Calu3 (cell line): ENCODE results near the gene RMND1. TPM values are rescaled to one million over a fixed set of nuclear protein-coding genes. Genes with fewer than 3 reads are reported as not detected.

Source experiments
- BruUV-seq: library from RNA; stranded (reverse); fragments of 400-500 nt; replicated peaks from 2 replicates; lab custom pipeline; 2021; lab: Mats Ljungman, UMichigan
- CTCF ChIA-PET: fragments of 300-600 bp; sonication (Branson Sonifier 250); formaldehyde crosslinking; loops from one replicate; lab custom pipeline; 2022; ENCODE audit warnings: antibody characterized with exemption; lab: Charles Lee
- DNase-seq: peaks from one replicate; pipeline ENCODE4 v3.0.0; 2022
- H3K27ac Mint-ChIP-seq: one replicate; pipeline ENCODE4 v1.8.0; 2022; ENCODE audit warnings: mixed read lengths; ENCODE audit not compliant: unreplicated experiment
- H3K27me3 Mint-ChIP-seq: one replicate; pipeline ENCODE4 v1.8.0; 2022; ENCODE audit warnings: mixed read lengths; ENCODE audit not compliant: unreplicated experiment
- H3K36me3 Mint-ChIP-seq: one replicate; pipeline ENCODE4 v1.8.0; 2022; ENCODE audit warnings: mild to moderate bottlenecking, moderate library complexity, mixed read lengths; ENCODE audit not compliant: insufficient read depth, unreplicated experiment
- H3K4me1 Mint-ChIP-seq: one replicate; pipeline ENCODE4 v1.8.0; 2022; ENCODE audit warnings: mild to moderate bottlenecking, low read depth, mixed read lengths; ENCODE audit not compliant: unreplicated experiment
- H3K4me3 Mint-ChIP-seq: one replicate; pipeline ENCODE4 v1.8.0; 2022; ENCODE audit warnings: mild to moderate bottlenecking, low read depth, moderate library complexity, mixed read lengths; ENCODE audit not compliant: unreplicated experiment
- H3K9me3 Mint-ChIP-seq: one replicate; pipeline ENCODE4 v1.8.0; 2022; ENCODE audit warnings: low read depth, mixed read lengths; ENCODE audit not compliant: unreplicated experiment
- CTCF ChIP-seq: fragments of 200-600 bp; IDR thresholded peaks from one replicate; pipeline ENCODE4 v1.8.0; 2022; ENCODE audit warnings: antibody characterized with exemption; ENCODE audit not compliant: unreplicated experiment
- intact Hi-C: fragments of 100-400 bp; cut with micrococcal nuclease; formaldehyde crosslinking; loops from one replicate; pipeline ENCODE4 v1.10.0; 2022; ENCODE audit not compliant: unreplicated experiment
- total RNA-seq: library from RNA; stranded (reverse); gene quantifications from 2 replicates; pipeline ENCODE4 v1.2.3, GENCODE V29; 2022

RMND1 gene
- total RNA-seq, 1 experiment from 2014 or later = 13.2 TPM

GRCh38 chr6:151370509-151371078, 81.3 kb downstream of the RMND1 start:
- no peaks in the 10 kb centered on the region for H3K9me3 Mint-ChIP-seq
- H3K27me3 Mint-ChIP-seq = no peaks in the 10 kb centered on the region
- CTCF ChIA-PET = no interaction called here
- no peak overlapping the region for H3K27ac Mint-ChIP-seq
- H3K4me3 Mint-ChIP-seq = no peak overlapping the region
- no TSS peak for BruUV-seq
- peaks cover 34% of the 10 kb centered on the region for H3K36me3 Mint-ChIP-seq
- intact Hi-C loops = no loop called here
- TF ChIP-seq CTCF = no peak
- H3K4me1 Mint-ChIP-seq = no peaks in the 10 kb centered on the region
- no peak for DNase-seq

- H3K4me1 Mint-ChIP-seq = no peaks in the 10 kb centered on the region
- no peak overlapping the region for H3K4me3 Mint-ChIP-seq
- TF ChIP-seq CTCF = no peak
- H3K27me3 Mint-ChIP-seq = no peaks in the 10 kb centered on the region
- TSS peak; percentile 34 for BruUV-seq
- CTCF ChIA-PET = no interaction called here
- no peak for DNase-seq
- H3K27ac Mint-ChIP-seq = no peak overlapping the region
- no peaks in the 10 kb centered on the region for H3K9me3 Mint-ChIP-seq
- H3K36me3 Mint-ChIP-seq = peaks cover 8% of the 10 kb centered on the region
- intact Hi-C loops = no loop called here
These were observed 86.7 kb downstream of the RMND1 start for GRCh38 chr6:151365233-151365632.

GRCh38 chr6:151359486-151359885, 92.4 kb downstream of the RMND1 start:
- H3K27ac Mint-ChIP-seq = no peak overlapping the region
- intact Hi-C loops = no loop called here

GRCh38 chr6:151358475-151358874, 93.5 kb downstream of the RMND1 start:
- Mint-ChIP-seq H3K27ac (no peak overlapping the region), H3K4me3 (no peak overlapping the region), H3K27me3 (no peaks in the 10 kb centered on the region), H3K4me1 (no peaks in the 10 kb centered on the region), H3K36me3 (peaks cover 13% of the 10 kb centered on the region), H3K9me3 (no peaks in the 10 kb centered on the region)
- DNase-seq = no peak
- no TSS peak for BruUV-seq
- CTCF ChIA-PET = interaction anchor here (0.7 kb wide), 1 partner anchor 381 kb away, joined by 3 read pairs; no protein-coding TSS in a partner anchor
- intact Hi-C loops = no loop called here
- no peak for TF ChIP-seq CTCF

More at GRCh38 chr6:151359486-151359885, 92.4 kb downstream of the RMND1 start:
- Mint-ChIP-seq H3K9me3 (no peaks in the 10 kb centered on the region), H3K36me3 (peaks cover 10% of the 10 kb centered on the region), H3K27me3 (no peaks in the 10 kb centered on the region), H3K4me1 (no peaks in the 10 kb centered on the region), H3K4me3 (no peak overlapping the region)
- BruUV-seq = no TSS peak
- no peak for TF ChIP-seq CTCF
- CTCF ChIA-PET = no interaction called here
- DNase-seq = no peak
